Mesothelial cell of epicardium (in vitro differentiated cells): ENCODE results near the gene PRKN. TPM values are rescaled to one million over a fixed set of nuclear protein-coding genes. Genes with fewer than 3 reads are reported as not detected.

Source experiments
- DNase-seq, 2 experiments: peaks; one replicate each; pipeline ENCODE4 v3.0.0; 2021; ENCODE audit warnings: low spot score in 2 of 2; ENCODE audit not compliant: unreplicated experiment in 2 of 2
- H3K27ac Mint-ChIP-seq: 2 replicates; pipeline ENCODE4 v1.8.0; 2021; ENCODE audit warnings: mixed read lengths
- H3K27me3 Mint-ChIP-seq: 2 replicates; pipeline ENCODE4 v1.8.0; 2021; ENCODE audit warnings: low read depth, mixed read lengths
- H3K36me3 Mint-ChIP-seq: 2 replicates; pipeline ENCODE4 v1.8.0; 2021; ENCODE audit warnings: mixed read lengths
- H3K4me1 Mint-ChIP-seq: 2 replicates; pipeline ENCODE4 v1.8.0; 2021; ENCODE audit warnings: mixed read lengths
- H3K4me3 Mint-ChIP-seq: 2 replicates; pipeline ENCODE4 v1.8.0; 2021; ENCODE audit warnings: mild to moderate bottlenecking, moderate library complexity, mixed read lengths
- H3K9me3 Mint-ChIP-seq: 2 replicates; pipeline ENCODE4 v1.8.0; 2021; ENCODE audit warnings: mixed read lengths
- CTCF ChIP-seq: fragments of 200-600 bp; sonication (generic); IDR thresholded peaks from one replicate; pipeline ENCODE4 v1.5.0; 2021; ENCODE audit warnings: antibody characterized with exemption; ENCODE audit not compliant: unreplicated experiment
- total RNA-seq: library from RNA; stranded (reverse); gene quantifications from 3 replicates; pipeline ENCODE4 v1.2.1, GENCODE V29; 2021

PRKN gene
- total RNA-seq, 1 donor from 2014 or later, result 7.6 TPM

DNA sequence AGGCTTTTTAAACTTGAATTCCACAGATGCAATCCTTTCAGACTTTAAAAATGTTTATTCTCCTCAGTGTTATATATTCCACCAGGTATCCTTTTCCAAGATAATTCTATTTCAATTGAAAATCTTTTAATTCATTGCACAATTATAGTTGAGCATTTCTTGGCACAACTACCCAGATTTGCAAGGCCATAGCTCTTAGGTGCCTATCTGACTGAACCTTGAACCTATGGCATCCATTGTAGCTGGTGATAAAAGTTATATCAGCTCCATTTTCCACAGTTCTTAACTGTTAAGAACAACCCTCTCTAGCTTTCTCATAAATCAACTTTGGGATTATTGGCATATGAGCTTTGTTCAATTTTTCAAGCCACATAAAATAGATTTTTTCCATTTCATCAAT, 42.6 kb upstream of the PRKN start:
- Mint-ChIP-seq H3K4me3 (no peak overlapping the region), H3K27ac (no peak overlapping the region), H3K4me1 (no peaks in the 10 kb centered on the region), H3K9me3 (peaks cover 11% of the 10 kb centered on the region), H3K36me3 (no peaks in the 10 kb centered on the region), H3K27me3 (no peaks in the 10 kb centered on the region)
- DNase-seq, result no peak
- no peak for TF ChIP-seq CTCF

- no peak overlapping the region for H3K27ac Mint-ChIP-seq
- no peak overlapping the region for H3K4me3 Mint-ChIP-seq
- no peak for DNase-seq
- H3K27me3 Mint-ChIP-seq, result no peaks in the 10 kb centered on the region
- no peak for TF ChIP-seq CTCF
- no peaks in the 10 kb centered on the region for H3K4me1 Mint-ChIP-seq
- no peaks in the 10 kb centered on the region for H3K36me3 Mint-ChIP-seq
- peaks cover 7% of the 10 kb centered on the region for H3K9me3 Mint-ChIP-seq
Observed at GRCh38 chr6:162753775-162754174, 26.2 kb upstream of the PRKN start.

- Mint-ChIP-seq H3K36me3 (no peaks in the 10 kb centered on the region), H3K27me3 (no peaks in the 10 kb centered on the region), H3K4me3 (no peak overlapping the region), H3K9me3 (peaks cover 2% of the 10 kb centered on the region), H3K27ac (no peak overlapping the region), H3K4me1 (no peaks in the 10 kb centered on the region)
- DNase-seq, result no peak
- no peak for TF ChIP-seq CTCF
Observed at GRCh38 chr6:162751211-162751859, 23.8 kb upstream of the PRKN start.

DNA sequence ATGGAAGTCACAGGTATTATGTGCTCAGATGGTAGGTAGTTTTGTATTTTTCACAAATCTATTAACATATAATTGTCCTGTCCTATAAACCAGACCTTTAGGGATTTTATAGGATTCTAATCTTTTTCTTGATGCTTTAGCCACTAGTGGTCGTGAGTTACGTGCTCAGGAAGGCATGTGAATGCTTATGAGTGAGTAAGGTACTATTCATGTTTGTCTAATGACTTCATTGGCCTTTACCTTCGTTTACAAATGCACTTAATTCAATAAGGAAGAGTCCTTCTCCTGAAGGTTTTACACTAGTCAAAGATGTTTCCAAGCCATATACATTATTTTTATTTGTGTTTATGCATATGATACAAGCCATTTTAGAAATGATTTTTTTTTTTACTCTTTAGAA, 23.2 kb upstream of the PRKN start:
- TF ChIP-seq CTCF, result no peak
- no peak overlapping the region for H3K4me3 Mint-ChIP-seq
- no peaks in the 10 kb centered on the region for H3K9me3 Mint-ChIP-seq
- no peaks in the 10 kb centered on the region for H3K36me3 Mint-ChIP-seq
- no peak for DNase-seq
- no peaks in the 10 kb centered on the region for H3K4me1 Mint-ChIP-seq
- no peak overlapping the region for H3K27ac Mint-ChIP-seq
- H3K27me3 Mint-ChIP-seq, result no peaks in the 10 kb centered on the region

DNA sequence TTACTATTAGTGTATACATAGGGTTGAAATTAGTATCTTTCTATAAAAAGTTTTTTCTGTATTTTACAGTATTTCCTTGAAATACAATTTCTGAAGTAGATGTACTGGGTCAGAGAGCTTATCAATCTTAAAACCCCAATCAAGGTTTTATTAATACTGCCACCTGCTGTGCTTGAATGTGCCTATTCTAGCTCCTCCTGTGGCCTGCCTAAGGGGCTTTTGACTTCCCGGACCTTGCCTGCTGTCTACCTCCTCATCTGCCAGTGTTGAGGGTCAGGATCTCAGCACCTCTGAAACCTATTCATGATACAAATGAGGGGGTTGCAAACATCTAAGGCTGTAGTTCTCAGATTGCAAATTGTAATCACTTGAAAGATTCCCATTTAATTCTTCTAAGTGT, 9.4 kb upstream of the PRKN start:
- peaks cover 6% of the 10 kb centered on the region for H3K9me3 Mint-ChIP-seq
- no peak overlapping the region for H3K27ac Mint-ChIP-seq
- no peak for TF ChIP-seq CTCF
- no peak overlapping the region for H3K4me3 Mint-ChIP-seq
- no peak for DNase-seq
- H3K4me1 Mint-ChIP-seq, result no peaks in the 10 kb centered on the region
- peaks cover 2% of the 10 kb centered on the region for H3K27me3 Mint-ChIP-seq
- no peaks in the 10 kb centered on the region for H3K36me3 Mint-ChIP-seq

GRCh38 chr6:162733489-162733888, 5.9 kb upstream of the PRKN start:
- H3K4me1 Mint-ChIP-seq, result no peaks in the 10 kb centered on the region
- no peaks in the 10 kb centered on the region for H3K36me3 Mint-ChIP-seq
- no peak overlapping the region for H3K4me3 Mint-ChIP-seq
- H3K27ac Mint-ChIP-seq, result no peak overlapping the region
- H3K9me3 Mint-ChIP-seq, result peaks cover 6% of the 10 kb centered on the region
- no peak for TF ChIP-seq CTCF
- DNase-seq, result no peak
- H3K27me3 Mint-ChIP-seq, result peaks cover 2% of the 10 kb centered on the region
